ENCODE measurements around the gene ACTG1. TPM values are rescaled to one million over a fixed set of nuclear protein-coding genes. Genes with fewer than 3 reads are reported as not detected.

ACTG1 gene
- total RNA-seq, 2 experiments from 2014 or later = 4,611 to 5,328 TPM

GRCh38 chr17:81542431-81543338 lies 30.1 kb upstream of the ACTG1 start:
- Mint-ChIP-seq H3K9me3 (no peaks in the 10 kb centered on the region), H3K4me3 (no peak overlapping the region), H3K27me3 (no peaks in the 10 kb centered on the region), H3K36me3 (ENCODE audit: low read depth) (peaks cover 4% of the 10 kb centered on the region), H3K4me1 (no peaks in the 10 kb centered on the region), H3K27ac (no peak overlapping the region)
- CTCF ChIA-PET = interaction anchor here (1.4 kb wide), 1 partner anchor 10 kb away, joined by 5 read pairs; the partner anchor contains the start of gene FAAP100
- DNase-seq = no peak
- POLR2A ChIA-PET = no interaction called here

GRCh38 chr17:81541123-81541522 lies 28.5 kb upstream of the ACTG1 start:
- no peaks in the 10 kb centered on the region for H3K4me1 Mint-ChIP-seq
- ChIA-PET CTCF (no interaction called here), POLR2A (no interaction called here)
- peaks cover 2% of the 10 kb centered on the region for H3K36me3 Mint-ChIP-seq (ENCODE audit: low read depth)
- no peak overlapping the region for H3K27ac Mint-ChIP-seq
- peaks cover 5% of the 10 kb centered on the region for H3K27me3 Mint-ChIP-seq
- no peak overlapping the region for H3K4me3 Mint-ChIP-seq
- no peaks in the 10 kb centered on the region for H3K9me3 Mint-ChIP-seq
- no peak for DNase-seq

GRCh38 chr17:81540676-81541027 lies 28.1 kb upstream of the ACTG1 start:
- no peaks in the 10 kb centered on the region for H3K9me3 Mint-ChIP-seq
- peaks cover 2% of the 10 kb centered on the region for H3K36me3 Mint-ChIP-seq (ENCODE audit: low read depth)
- H3K27ac Mint-ChIP-seq = no peak overlapping the region
- no peaks in the 10 kb centered on the region for H3K4me1 Mint-ChIP-seq
- H3K27me3 Mint-ChIP-seq = peaks cover 9% of the 10 kb centered on the region
- H3K4me3 Mint-ChIP-seq = no peak overlapping the region
- ChIA-PET CTCF (no interaction called here), POLR2A (no interaction called here)
- no peak for DNase-seq

GRCh38 chr17:81539961-81540675 lies 27.5 kb upstream of the ACTG1 start:
- CTCF ChIA-PET = no interaction called here
- DNase-seq = no peak
- H3K27me3 Mint-ChIP-seq = peaks cover 11% of the 10 kb centered on the region
- POLR2A ChIA-PET = no interaction called here
- H3K36me3 Mint-ChIP-seq (ENCODE audit: low read depth) = peaks cover 2% of the 10 kb centered on the region
- no peaks in the 10 kb centered on the region for H3K4me1 Mint-ChIP-seq
- H3K9me3 Mint-ChIP-seq = no peaks in the 10 kb centered on the region
- H3K4me3 Mint-ChIP-seq = no peak overlapping the region
- H3K27ac Mint-ChIP-seq = no peak overlapping the region

- ChIA-PET CTCF (interaction anchor here (1.1 kb wide), 1 partner anchor 18 kb away, joined by 3 read pairs; no protein-coding TSS in a partner anchor), POLR2A (no interaction called here)
- no peaks in the 10 kb centered on the region for H3K4me1 Mint-ChIP-seq
- H3K27ac Mint-ChIP-seq = no peak overlapping the region
- H3K27me3 Mint-ChIP-seq = peaks cover 13% of the 10 kb centered on the region
- DNase-seq = no peak
- H3K9me3 Mint-ChIP-seq = no peaks in the 10 kb centered on the region
- H3K36me3 Mint-ChIP-seq (ENCODE audit: low read depth) = peaks cover 2% of the 10 kb centered on the region
- H3K4me3 Mint-ChIP-seq = no peak overlapping the region
Measured at GRCh38 chr17:81539571-81539900, 26.9 kb upstream of the ACTG1 start.

GRCh38 chr17:81538651-81539570 lies 26.3 kb upstream of the ACTG1 start:
- DNase-seq = no peak
- Mint-ChIP-seq H3K4me1 (no peaks in the 10 kb centered on the region), H3K27me3 (peaks cover 13% of the 10 kb centered on the region), H3K4me3 (no peak overlapping the region), H3K27ac (no peak overlapping the region), H3K9me3 (no peaks in the 10 kb centered on the region), H3K36me3 (ENCODE audit: low read depth) (peaks cover 2% of the 10 kb centered on the region)
- POLR2A ChIA-PET = no interaction called here
- CTCF ChIA-PET = interaction anchor here (0.6 to 1.5 kb wide), 4 partner anchors 7 to 19 kb away, joined by 3 to 4 read pairs (median 3); no protein-coding TSS in a partner anchor

- H3K27ac Mint-ChIP-seq = no peak overlapping the region
- peaks cover 2% of the 10 kb centered on the region for H3K36me3 Mint-ChIP-seq (ENCODE audit: low read depth)
- CTCF ChIA-PET = interaction anchor here (0.6 to 1.5 kb wide), 3 partner anchors 8 to 17 kb away, joined by 3 to 4 read pairs (median 3); no protein-coding TSS in a partner anchor
- H3K4me3 Mint-ChIP-seq = no peak overlapping the region
- H3K9me3 Mint-ChIP-seq = no peaks in the 10 kb centered on the region
- no peak for DNase-seq
- H3K27me3 Mint-ChIP-seq = peaks cover 13% of the 10 kb centered on the region
- POLR2A ChIA-PET = no interaction called here
- H3K4me1 Mint-ChIP-seq = no peaks in the 10 kb centered on the region
Measured at GRCh38 chr17:81537856-81538555, 25.4 kb upstream of the ACTG1 start.

- H3K4me3 Mint-ChIP-seq = no peak overlapping the region
- no peaks in the 10 kb centered on the region for H3K9me3 Mint-ChIP-seq
- ChIA-PET POLR2A (no interaction called here), CTCF (interaction anchor here (1.0 to 1.5 kb wide), 2 partner anchors 9 to 12 kb away, joined by 3 to 4 read pairs; no protein-coding TSS in a partner anchor)
- H3K4me1 Mint-ChIP-seq = no peaks in the 10 kb centered on the region
- no peak for DNase-seq
- H3K27me3 Mint-ChIP-seq = peaks cover 13% of the 10 kb centered on the region
- peaks cover 2% of the 10 kb centered on the region for H3K36me3 Mint-ChIP-seq (ENCODE audit: low read depth)
- H3K27ac Mint-ChIP-seq = no peak overlapping the region
Measured at GRCh38 chr17:81537343-81537855, 24.8 kb upstream of the ACTG1 start.

GRCh38 chr17:81536299-81537290 lies 24.0 kb upstream of the ACTG1 start:
- Mint-ChIP-seq H3K27ac (no peak overlapping the region), H3K4me1 (no peaks in the 10 kb centered on the region), H3K9me3 (no peaks in the 10 kb centered on the region), H3K4me3 (no peak overlapping the region), H3K27me3 (peaks cover 13% of the 10 kb centered on the region), H3K36me3 (ENCODE audit: low read depth) (peaks cover 2% of the 10 kb centered on the region)
- ChIA-PET CTCF (interaction anchor here (1.5 kb wide), 1 partner anchor 11 kb away, joined by 3 read pairs; no protein-coding TSS in a partner anchor), POLR2A (no interaction called here)
- DNase-seq = no peak

- H3K27ac Mint-ChIP-seq = no peak overlapping the region
- H3K9me3 Mint-ChIP-seq = no peaks in the 10 kb centered on the region
- no peak for DNase-seq
- ChIA-PET CTCF (no interaction called here), POLR2A (no interaction called here)
- H3K36me3 Mint-ChIP-seq (ENCODE audit: low read depth) = peaks cover 2% of the 10 kb centered on the region
- H3K4me1 Mint-ChIP-seq = no peaks in the 10 kb centered on the region
- H3K4me3 Mint-ChIP-seq = no peak overlapping the region
- peaks cover 13% of the 10 kb centered on the region for H3K27me3 Mint-ChIP-seq
Measured at GRCh38 chr17:81535480-81536298, 23.1 kb upstream of the ACTG1 start.

- Mint-ChIP-seq H3K27me3 (peaks cover 13% of the 10 kb centered on the region), H3K4me3 (no peak overlapping the region), H3K9me3 (no peaks in the 10 kb centered on the region), H3K27ac (no peak overlapping the region), H3K36me3 (ENCODE audit: low read depth) (peaks cover 2% of the 10 kb centered on the region), H3K4me1 (no peaks in the 10 kb centered on the region)
- ChIA-PET CTCF (no interaction called here), POLR2A (no interaction called here)
- no peak for DNase-seq
Measured at GRCh38 chr17:81535007-81535328, 22.4 kb upstream of the ACTG1 start.

Data from activated CD4-positive, alpha-beta T cell treated with anti-CD3 and anti-CD28 coated beads, Interleukin-2, amount 10 ng/mL, durations not matched to agents 7 days and 5 days (primary cell).